SK-N-SH treated with all-trans-retinoic acid at 6 μM for 48 hours (cell line): ENCODE data around the gene ELMO1.

Source experiments
- CSDC2 ChIP-seq: fragments of 250-450 bp; sonication (Bioruptor Pico); IDR thresholded peaks from 2 replicates; pipeline ENCODE4 v1.5.0; 2020; ENCODE audit warnings: mild to moderate bottlenecking, moderate library complexity
- CSRNP3 ChIP-seq: fragments of 250-450 bp; sonication (Bioruptor Pico); IDR thresholded peaks from 2 replicates; pipeline ENCODE4 v1.5.1; 2021; ENCODE audit warnings: mild to moderate bottlenecking, moderate library complexity
- GLIS3 ChIP-seq: fragments of 250-450 bp; sonication (Bioruptor Pico); IDR thresholded peaks from 2 replicates; pipeline ENCODE4 v1.5.0; 2020; ENCODE audit warnings: mild to moderate bottlenecking, moderate library complexity
- ISL1 ChIP-seq: fragments of 250-450 bp; sonication (Bioruptor Pico); IDR thresholded peaks from 2 replicates; pipeline ENCODE4 v2.1.2; 2022; ENCODE audit warnings: mild to moderate bottlenecking, moderate library complexity
- PATZ1 ChIP-seq: fragments of 250-450 bp; sonication (Bioruptor Pico); IDR thresholded peaks from 2 replicates; pipeline ENCODE4 v1.8.0; 2020; ENCODE audit warnings: mild to moderate bottlenecking, moderate library complexity, borderline replicate concordance
- TCF4 ChIP-seq: fragments of 250-450 bp; sonication (Bioruptor Pico); IDR thresholded peaks from 2 replicates; pipeline ENCODE4 v1.8.0; 2021; ENCODE audit warnings: mild to moderate bottlenecking, moderate library complexity, borderline replicate concordance
- TOX ChIP-seq: fragments of 250-450 bp; sonication (Bioruptor Pico); IDR thresholded peaks from 2 replicates; pipeline ENCODE4 v1.8.0; 2021; ENCODE audit warnings: mild to moderate bottlenecking, moderate library complexity, borderline replicate concordance
- ZNF565 ChIP-seq: fragments of 450-650 bp; formaldehyde crosslinking; conservative IDR thresholded peaks from 2 replicates; pipeline ENCODE4 v1.5.0; 2020; ENCODE audit warnings: low read depth, mild to moderate bottlenecking, moderate library complexity
- ZNF70 ChIP-seq: fragments of 450-650 bp; formaldehyde crosslinking; IDR thresholded peaks from 2 replicates; pipeline ENCODE4 v1.5.0; 2020; ENCODE audit warnings: mild to moderate bottlenecking, moderate library complexity

- TF ChIP-seq PATZ1 (CRISPR knock-in tag) (no peak), TCF4 (no peak), CSRNP3 (CRISPR knock-in tag) (no peak), ISL1 (CRISPR knock-in tag) (peak; percentile 63; the same call in 1 of the 2 replicates), ZNF70 (CRISPR knock-in tag) (no peak), GLIS3 (CRISPR knock-in tag) (no peak), ZNF565 (CRISPR knock-in tag) (no peak), TOX (no peak), CSDC2 (CRISPR knock-in tag) (no peak)
Observed at GRCh38 chr7:37484426-37485073, 35.9 kb upstream of the ELMO1 start.
